GM12874 (cell line): ENCODE results near the gene IL1R2.

Experiments used
- TF ChIP-seq, protein P1 (sequence below): IDR thresholded peaks from 2 replicates; pipeline ENCODE4 v1.5.1; 2011; ENCODE audit warnings: low read depth, mild to moderate bottlenecking, control low read depth, low read length, moderate library complexity; ENCODE audit not compliant: insufficient read depth

IL1R2 gene

DNA sequence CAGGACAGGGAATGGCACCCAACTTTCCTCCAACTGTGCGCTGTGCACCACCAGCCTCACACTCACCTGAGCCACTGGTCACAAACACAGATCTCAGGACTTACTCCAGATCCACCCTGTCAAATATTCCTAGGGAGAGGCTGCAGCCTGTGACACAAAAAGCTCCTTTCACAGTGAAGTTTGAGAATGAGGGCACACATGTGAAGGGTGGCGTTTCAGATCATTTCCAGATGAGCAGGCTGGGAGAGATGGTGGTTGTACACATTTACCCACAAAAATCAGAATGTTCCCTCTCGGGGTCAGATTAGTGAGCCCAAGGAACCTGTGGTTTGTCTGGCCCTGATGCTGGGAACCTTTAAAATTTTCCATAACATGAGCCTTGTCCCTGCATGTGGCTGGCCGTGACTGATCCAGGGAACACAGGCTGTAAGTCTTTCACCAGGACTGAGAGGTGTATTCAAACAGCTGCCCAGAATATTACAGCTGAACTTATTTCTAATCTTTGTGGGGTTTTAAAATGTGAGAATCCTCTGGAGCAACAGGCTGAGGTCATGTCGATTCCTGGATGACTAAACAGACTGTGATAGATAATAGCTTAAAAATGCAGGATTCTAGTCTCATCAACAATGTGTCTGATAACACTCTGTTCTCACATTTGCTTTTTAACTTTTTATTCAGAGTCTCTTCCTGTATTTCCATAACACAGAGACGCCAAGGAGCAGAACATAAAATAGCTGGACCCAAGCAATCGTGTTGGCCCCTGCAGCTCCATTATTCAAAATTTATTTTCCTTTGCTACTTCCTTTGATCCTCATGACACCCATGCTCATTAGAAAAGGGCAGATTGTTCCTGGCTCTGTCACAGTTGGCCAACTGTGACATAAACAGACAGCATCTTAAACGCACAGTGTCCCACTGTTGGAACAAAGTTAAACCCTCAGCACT lies 35.5 kb downstream of the IL1R2 start:
- TF ChIP-seq, protein P1, sequence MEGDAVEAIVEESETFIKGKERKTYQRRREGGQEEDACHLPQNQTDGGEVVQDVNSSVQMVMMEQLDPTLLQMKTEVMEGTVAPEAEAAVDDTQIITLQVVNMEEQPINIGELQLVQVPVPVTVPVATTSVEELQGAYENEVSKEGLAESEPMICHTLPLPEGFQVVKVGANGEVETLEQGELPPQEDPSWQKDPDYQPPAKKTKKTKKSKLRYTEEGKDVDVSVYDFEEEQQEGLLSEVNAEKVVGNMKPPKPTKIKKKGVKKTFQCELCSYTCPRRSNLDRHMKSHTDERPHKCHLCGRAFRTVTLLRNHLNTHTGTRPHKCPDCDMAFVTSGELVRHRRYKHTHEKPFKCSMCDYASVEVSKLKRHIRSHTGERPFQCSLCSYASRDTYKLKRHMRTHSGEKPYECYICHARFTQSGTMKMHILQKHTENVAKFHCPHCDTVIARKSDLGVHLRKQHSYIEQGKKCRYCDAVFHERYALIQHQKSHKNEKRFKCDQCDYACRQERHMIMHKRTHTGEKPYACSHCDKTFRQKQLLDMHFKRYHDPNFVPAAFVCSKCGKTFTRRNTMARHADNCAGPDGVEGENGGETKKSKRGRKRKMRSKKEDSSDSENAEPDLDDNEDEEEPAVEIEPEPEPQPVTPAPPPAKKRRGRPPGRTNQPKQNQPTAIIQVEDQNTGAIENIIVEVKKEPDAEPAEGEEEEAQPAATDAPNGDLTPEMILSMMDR, result no peak

DNA sequence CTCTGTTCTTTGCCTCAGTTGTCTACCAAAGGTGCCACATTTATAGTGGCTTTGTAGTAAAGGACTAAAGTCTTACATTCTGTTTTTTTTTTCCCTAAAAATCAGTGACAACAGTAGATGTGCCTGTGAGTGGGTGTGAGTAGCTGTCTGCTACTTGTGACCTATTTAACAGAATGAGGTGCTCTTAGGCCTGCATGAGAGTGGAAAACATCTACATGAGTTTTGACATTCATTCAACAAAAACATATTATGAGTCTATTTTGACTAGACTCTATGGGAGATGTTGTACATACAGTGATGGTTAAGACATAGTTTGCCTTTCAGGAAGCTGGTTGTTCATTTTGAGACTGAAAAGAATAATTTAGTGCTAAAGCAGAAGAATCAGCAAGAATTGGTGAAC lies 36.7 kb downstream of the IL1R2 start:
- TF ChIP-seq, protein P1, result no peak

- TF ChIP-seq, protein P1, result no peak
Observed at GRCh38 chr2:102029405-102029804, 37.6 kb downstream of the IL1R2 start.

- TF ChIP-seq, protein P1, result no peak
Observed at GRCh38 chr2:102029952-102030351, 38.2 kb downstream of the IL1R2 start.

- TF ChIP-seq, protein P1, result no peak
Observed at GRCh38 chr2:102030502-102030854, 38.7 kb downstream of the IL1R2 start.

- TF ChIP-seq, protein P1, result no peak
Observed at GRCh38 chr2:102030855-102031527, 39.2 kb downstream of the IL1R2 start.

DNA sequence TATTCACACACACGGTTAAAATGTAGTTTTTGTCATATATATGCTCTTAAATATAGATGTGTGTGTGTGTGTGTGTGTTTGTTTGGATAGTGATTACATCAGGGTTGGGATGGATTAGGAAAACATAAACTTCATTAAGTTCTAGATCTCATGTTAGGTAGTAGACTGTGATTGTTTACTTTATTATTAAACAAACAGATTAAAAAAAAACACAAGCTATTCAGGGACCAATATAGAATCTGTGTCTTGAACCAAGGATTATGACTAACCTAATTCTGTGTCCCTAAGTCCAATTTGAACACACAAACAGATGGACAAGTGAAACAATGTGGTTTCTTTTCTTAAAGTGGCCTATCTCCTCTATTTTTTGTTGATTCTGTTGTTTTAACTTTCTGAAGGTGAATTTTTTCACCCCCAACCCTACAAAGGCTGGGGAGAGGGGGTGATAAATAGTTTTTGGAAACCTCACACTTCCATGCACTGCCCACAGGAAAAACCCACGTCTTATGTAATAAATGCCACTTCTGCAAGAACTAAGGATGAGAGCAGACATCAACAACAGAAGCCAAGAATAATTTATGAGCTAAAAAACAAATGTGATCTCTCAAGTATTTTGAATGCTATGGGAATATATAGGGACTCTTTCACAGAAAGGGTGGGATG lies 40.7 kb downstream of the IL1R2 start:
- TF ChIP-seq, protein P1, result no peak
